SK-N-MC (cell line): Measurements from ENCODE around the gene POU6F2.

Experiments used
- EZH2 ChIP-seq: fragments of 200-600 bp; sonication (generic); IDR thresholded peaks from one replicate; pipeline ENCODE4 v1.6.1; 2017; ENCODE audit warnings: antibody characterized with exemption
- POLR2AphosphoS5 ChIP-seq: IDR thresholded peaks from 2 replicates; pipeline ENCODE4 v1.6.1; 2012; ENCODE audit warnings: mild to moderate bottlenecking, low read depth, low read length, borderline replicate concordance

- TF ChIP-seq POLR2AphosphoS5 (no peak), EZH2 (no peak)
These were observed 431.2 kb downstream of the POU6F2 start for GRCh38 chr7:39408906-39409305.
